ENCODE results near the gene LZTS3.
"Not testable (repeated sequence)": the region's sequence is repeated elsewhere in the genome, so short reads cannot be mapped to it uniquely, and the experiment has no call there.

The LZTS3 gene

GRCh38 chr20:3172933-3173609, at the start of gene LZTS3:
Gene LZTS3, minus strand, starts transcription at chr20:3173549. Its CDS starts 6,386 bp downstream, at chr20:3167163.
- peak; percentile 86 for DNase-seq

GRCh38 chr20:3221398-3222226, 48.3 kb upstream of the LZTS3 start:
- no peak for DNase-seq

- DNase-seq: peak; percentile 77
These were observed 45.1 kb upstream of the LZTS3 start for GRCh38 chr20:3218307-3218988.

GRCh38 chr20:3215359-3215917, 42.1 kb upstream of the LZTS3 start:
- not testable (repeated sequence) for DNase-seq

GRCh38 chr20:3213226-3213625, 39.9 kb upstream of the LZTS3 start:
- DNase-seq: no peak

- DNase-seq: no peak
These were observed 37.0 kb upstream of the LZTS3 start for GRCh38 chr20:3210346-3210745.

- DNase-seq: peak; percentile 50
These were observed 36.6 kb upstream of the LZTS3 start for GRCh38 chr20:3209946-3210317.

- peak; percentile 80 for DNase-seq
These were observed 36.1 kb upstream of the LZTS3 start, which contains the start of gene ITPA for GRCh38 chr20:3209257-3209945. Gene ITPA, plus strand, starts transcription at chr20:3209498. Its CDS starts 54 bp downstream, at chr20:3209552.

GRCh38 chr20:3208786-3209256, 35.5 kb upstream of the LZTS3 start:
- DNase-seq: peak; percentile 70

- DNase-seq: peak; percentile 97
These were observed 30.9 kb upstream of the LZTS3 start, which contains the start of gene DDRGK1 for GRCh38 chr20:3204124-3204794. Gene DDRGK1, minus strand, starts transcription at chr20:3204682. Its CDS starts 55 bp downstream, at chr20:3204627.

- DNase-seq: peak; percentile 75
These were observed 30.2 kb upstream of the LZTS3 start for GRCh38 chr20:3203315-3204123.

- no peak for DNase-seq
These were observed 29.6 kb upstream of the LZTS3 start for GRCh38 chr20:3202965-3203314.

- DNase-seq: no peak
These were observed 26.8 kb upstream of the LZTS3 start for GRCh38 chr20:3199976-3200755.

- DNase-seq: no peak
These were observed 25.9 kb upstream of the LZTS3 start for GRCh38 chr20:3199206-3199605.

- DNase-seq: no peak
These were observed 22.4 kb upstream of the LZTS3 start for GRCh38 chr20:3195590-3196237.

- no peak for DNase-seq
These were observed 21.4 kb upstream of the LZTS3 start for GRCh38 chr20:3194617-3195280.

GRCh38 chr20:3193806-3194616, 20.7 kb upstream of the LZTS3 start:
- no peak for DNase-seq
